Measurements from ENCODE around the gene G2E3.

The G2E3 gene

GRCh38 chr14:30581283-30581625 lies 22.3 kb downstream of the G2E3 start:
- H3K79me2 ChIP-seq (ENCODE audit: low read length) = peaks cover 100% of the 10 kb centered on the region
- H2AFZ ChIP-seq (ENCODE audit: low read depth, low read length) = no peak overlapping the region
- H3K4me2 ChIP-seq (ENCODE audit: low read length) = no peak overlapping the region
- no peak overlapping the region for H3K9ac ChIP-seq (ENCODE audit: low read length)
- peaks cover 59% of the 10 kb centered on the region for H4K20me1 ChIP-seq (ENCODE audit: insufficient read depth, low read length)
- no peaks in the 10 kb centered on the region for H3K27me3 ChIP-seq (ENCODE audit: low read depth, low read length)
- TF ChIP-seq EZH2phosphoT487 (IDR thresholded peaks at IDR 0.05; ENCODE audit: low read depth) (no peak), CTCF (IDR thresholded peaks at IDR 0.05; ENCODE audit: low read depth, low read length) (no peak)
- no peaks in the 10 kb centered on the region for H3K4me1 ChIP-seq (ENCODE audit: low read length)
- H3K27ac ChIP-seq (ENCODE audit: low read length) = no peak overlapping the region
- H3K9me3 ChIP-seq (ENCODE audit: insufficient read depth, low read length) = no peaks in the 10 kb centered on the region
- no peak overlapping the region for H3K4me3 ChIP-seq (ENCODE audit: low read length)
- peaks cover 32% of the 10 kb centered on the region for H3K36me3 ChIP-seq (replicated peaks; ENCODE audit: low read depth, low read length)

- Histone ChIP-seq H3K4me2 (ENCODE audit: low read length) (no peak overlapping the region), H3K27me3 (ENCODE audit: low read depth, low read length) (no peaks in the 10 kb centered on the region), H3K36me3 (replicated peaks; ENCODE audit: low read depth, low read length) (peaks cover 38% of the 10 kb centered on the region), H3K9me3 (ENCODE audit: insufficient read depth, low read length) (no peaks in the 10 kb centered on the region), H2AFZ (ENCODE audit: low read depth, low read length) (no peak overlapping the region), H3K4me3 (ENCODE audit: low read length) (no peak overlapping the region), H3K27ac (ENCODE audit: low read length) (no peak overlapping the region), H3K4me1 (ENCODE audit: low read length) (no peaks in the 10 kb centered on the region), H4K20me1 (ENCODE audit: insufficient read depth, low read length) (peaks cover 50% of the 10 kb centered on the region), H3K9ac (ENCODE audit: low read length) (no peak overlapping the region), H3K79me2 (ENCODE audit: low read length) (peaks cover 99% of the 10 kb centered on the region)
- TF ChIP-seq EZH2phosphoT487 (IDR thresholded peaks at IDR 0.05; ENCODE audit: low read depth) = no peak
- no peak for TF ChIP-seq CTCF (IDR thresholded peaks at IDR 0.05; ENCODE audit: low read depth, low read length)
These were observed 23.4 kb downstream of the G2E3 start for GRCh38 chr14:30582376-30582775.

- no peaks in the 10 kb centered on the region for H3K9me3 ChIP-seq (ENCODE audit: insufficient read depth, low read length)
- no peak for TF ChIP-seq CTCF (IDR thresholded peaks at IDR 0.05; ENCODE audit: low read depth, low read length)
- no peak for TF ChIP-seq EZH2phosphoT487 (IDR thresholded peaks at IDR 0.05; ENCODE audit: low read depth)
These were observed 25.2 kb downstream of the G2E3 start for GRCh38 chr14:30584058-30584630.

GRCh38 chr14:30585204-30585603 lies 26.2 kb downstream of the G2E3 start:
- no peaks in the 10 kb centered on the region for H3K9me3 ChIP-seq (ENCODE audit: insufficient read depth, low read length)
- H3K4me3 ChIP-seq (ENCODE audit: low read length) = no peak overlapping the region
- H3K36me3 ChIP-seq (replicated peaks; ENCODE audit: low read depth, low read length) = peaks cover 54% of the 10 kb centered on the region

More at GRCh38 chr14:30584058-30584630, 25.2 kb downstream of the G2E3 start:
- peaks cover 36% of the 10 kb centered on the region for H4K20me1 ChIP-seq (ENCODE audit: insufficient read depth, low read length)
- no peaks in the 10 kb centered on the region for H3K4me1 ChIP-seq (ENCODE audit: low read length)
- H3K9ac ChIP-seq (ENCODE audit: low read length) = no peak overlapping the region
- no peak overlapping the region for H3K27ac ChIP-seq (ENCODE audit: low read length)
- peaks cover 95% of the 10 kb centered on the region for H3K79me2 ChIP-seq (ENCODE audit: low read length)
- no peak overlapping the region for H3K4me3 ChIP-seq (ENCODE audit: low read length)
- no peak overlapping the region for H3K4me2 ChIP-seq (ENCODE audit: low read length)
- no peak overlapping the region for H2AFZ ChIP-seq (ENCODE audit: low read depth, low read length)
- H3K27me3 ChIP-seq (ENCODE audit: low read depth, low read length) = no peaks in the 10 kb centered on the region
- H3K36me3 ChIP-seq (replicated peaks; ENCODE audit: low read depth, low read length) = peaks cover 47% of the 10 kb centered on the region

More at GRCh38 chr14:30585204-30585603, 26.2 kb downstream of the G2E3 start:
- H3K27me3 ChIP-seq (ENCODE audit: low read depth, low read length) = no peaks in the 10 kb centered on the region
- H3K4me2 ChIP-seq (ENCODE audit: low read length) = no peak overlapping the region
- H3K4me1 ChIP-seq (ENCODE audit: low read length) = no peaks in the 10 kb centered on the region
- no peak overlapping the region for H2AFZ ChIP-seq (ENCODE audit: low read depth, low read length)
- H4K20me1 ChIP-seq (ENCODE audit: insufficient read depth, low read length) = peaks cover 38% of the 10 kb centered on the region
- TF ChIP-seq EZH2phosphoT487 (IDR thresholded peaks at IDR 0.05; ENCODE audit: low read depth) (no peak), CTCF (IDR thresholded peaks at IDR 0.05; ENCODE audit: low read depth, low read length) (no peak)
- no peak overlapping the region for H3K9ac ChIP-seq (ENCODE audit: low read length)
- peaks cover 90% of the 10 kb centered on the region for H3K79me2 ChIP-seq (ENCODE audit: low read length)
- no peak overlapping the region for H3K27ac ChIP-seq (ENCODE audit: low read length)
